ENCODE results near the gene IFNK.

DNA sequence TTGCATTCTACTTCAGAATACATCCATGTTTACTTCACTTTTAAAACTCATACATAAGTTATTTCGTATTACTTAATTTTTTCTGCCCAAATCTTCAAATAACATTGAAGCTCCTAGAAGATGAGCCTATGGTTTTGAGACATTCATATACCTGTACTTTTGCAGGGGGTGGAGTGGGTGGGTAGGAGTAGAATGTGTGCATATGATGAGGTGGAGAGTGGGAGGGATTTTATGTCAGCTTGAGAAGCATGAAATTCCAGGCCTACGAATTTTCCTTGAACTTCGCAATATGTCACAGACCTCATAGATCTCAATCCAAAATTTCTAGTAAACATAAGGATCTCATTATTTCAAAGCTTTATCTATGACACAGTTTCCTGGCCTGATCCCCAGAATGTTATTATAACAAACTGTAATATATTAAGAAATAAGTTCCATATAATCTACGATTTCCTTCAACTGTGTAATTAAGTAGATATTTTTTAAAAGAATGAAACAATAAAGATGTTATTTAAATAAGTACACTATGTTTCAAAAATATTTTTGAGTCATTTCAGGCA is 25.2 kb downstream of the IFNK start:
- TF ChIP-seq, protein P1, sequence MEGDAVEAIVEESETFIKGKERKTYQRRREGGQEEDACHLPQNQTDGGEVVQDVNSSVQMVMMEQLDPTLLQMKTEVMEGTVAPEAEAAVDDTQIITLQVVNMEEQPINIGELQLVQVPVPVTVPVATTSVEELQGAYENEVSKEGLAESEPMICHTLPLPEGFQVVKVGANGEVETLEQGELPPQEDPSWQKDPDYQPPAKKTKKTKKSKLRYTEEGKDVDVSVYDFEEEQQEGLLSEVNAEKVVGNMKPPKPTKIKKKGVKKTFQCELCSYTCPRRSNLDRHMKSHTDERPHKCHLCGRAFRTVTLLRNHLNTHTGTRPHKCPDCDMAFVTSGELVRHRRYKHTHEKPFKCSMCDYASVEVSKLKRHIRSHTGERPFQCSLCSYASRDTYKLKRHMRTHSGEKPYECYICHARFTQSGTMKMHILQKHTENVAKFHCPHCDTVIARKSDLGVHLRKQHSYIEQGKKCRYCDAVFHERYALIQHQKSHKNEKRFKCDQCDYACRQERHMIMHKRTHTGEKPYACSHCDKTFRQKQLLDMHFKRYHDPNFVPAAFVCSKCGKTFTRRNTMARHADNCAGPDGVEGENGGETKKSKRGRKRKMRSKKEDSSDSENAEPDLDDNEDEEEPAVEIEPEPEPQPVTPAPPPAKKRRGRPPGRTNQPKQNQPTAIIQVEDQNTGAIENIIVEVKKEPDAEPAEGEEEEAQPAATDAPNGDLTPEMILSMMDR (IDR thresholded peaks at IDR 0.05): no peak
- no peak for TF ChIP-seq POLR2A (IDR thresholded peaks at IDR 0.05)

Data from uterus (tissue), 2 donors.